GM18867 (cell line): Measurements from ENCODE around the gene VPS45.
A peak's percentile ranks its signal among the peaks of the same experiment; 100 is the strongest.

Experiments
- ATAC-seq: cut with Tn5 transposase; IDR thresholded peaks from one replicate; pipeline ENCODE4 v1.9.1; 2021; ENCODE audit warnings: mild to moderate bottlenecking, moderate library complexity; ENCODE audit not compliant: unreplicated experiment

The VPS45 gene

DNA sequence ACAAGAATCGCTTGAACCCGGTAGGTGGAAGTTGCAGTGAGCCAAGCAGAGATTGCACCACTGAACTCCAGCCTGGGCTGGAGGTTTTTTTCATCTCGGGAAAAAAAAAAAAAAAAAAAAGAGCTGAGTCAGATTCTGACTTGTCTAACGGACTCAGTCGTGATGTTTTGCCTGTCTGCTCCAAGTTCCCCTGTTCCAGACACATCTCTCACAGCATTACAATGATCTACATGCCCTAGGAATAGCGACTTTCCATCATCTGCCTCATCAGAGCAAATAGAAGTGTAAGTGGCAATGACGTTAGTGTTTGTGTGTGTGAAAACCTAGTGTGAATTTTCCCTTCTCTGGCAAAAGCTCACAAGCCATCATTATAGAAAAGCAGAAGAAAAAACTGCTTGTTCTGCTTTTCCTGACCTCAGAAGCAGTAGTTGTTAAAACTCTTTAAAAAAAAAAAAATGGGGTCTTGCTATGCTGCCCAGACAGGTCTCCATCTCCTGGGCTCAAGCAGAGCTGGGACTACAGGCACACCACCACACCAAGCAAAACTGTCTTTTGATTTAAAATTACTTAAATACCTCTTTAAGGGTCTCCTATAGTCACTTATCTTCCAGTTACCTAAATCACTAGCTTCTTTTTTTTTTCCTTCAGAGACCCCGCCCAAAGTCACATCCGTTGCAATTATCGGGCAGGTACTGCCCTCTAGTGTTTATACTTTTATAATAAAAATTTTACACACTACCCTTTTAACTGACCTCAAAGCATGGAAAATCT, 119.4 kb downstream of the VPS45 start:
- ATAC-seq = peak; percentile 53

DNA sequence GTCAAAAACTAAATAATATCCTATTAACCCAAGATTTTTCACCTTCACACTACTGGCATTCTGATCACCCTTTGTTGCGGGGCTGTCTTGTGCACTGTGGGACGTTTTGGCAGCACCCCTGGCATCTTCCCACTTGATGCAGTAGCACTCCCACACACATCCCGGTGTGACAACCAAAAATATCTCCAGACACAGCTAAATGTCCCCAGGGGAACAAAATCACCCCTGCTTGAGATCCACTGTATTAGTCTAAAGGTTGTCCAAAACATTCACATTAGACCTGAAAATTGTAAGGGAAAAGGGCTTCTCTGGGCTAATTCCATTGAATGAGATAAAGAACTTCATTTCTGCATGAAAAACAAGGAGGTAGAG, 120.0 kb downstream of the VPS45 start:
- no peak for ATAC-seq

DNA sequence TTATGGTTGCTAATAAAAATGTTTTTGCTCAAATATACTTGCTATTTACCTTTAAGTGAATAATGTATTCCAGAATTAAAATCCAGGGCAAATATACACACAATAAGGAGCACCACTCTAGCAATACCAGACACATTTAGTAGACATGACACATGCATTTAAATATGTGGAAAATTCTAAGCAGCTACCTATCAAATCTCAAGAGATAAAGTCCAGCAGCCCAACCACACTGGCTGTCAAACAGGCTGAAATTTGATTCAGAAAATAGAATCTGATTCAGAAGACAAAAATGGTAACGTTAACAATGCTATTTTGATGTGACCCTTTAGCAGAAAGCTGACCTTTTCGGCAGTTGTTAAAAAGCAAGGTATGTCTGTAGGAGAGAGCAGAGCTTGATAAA, 124.4 kb downstream of the VPS45 start:
- ATAC-seq = no peak

DNA sequence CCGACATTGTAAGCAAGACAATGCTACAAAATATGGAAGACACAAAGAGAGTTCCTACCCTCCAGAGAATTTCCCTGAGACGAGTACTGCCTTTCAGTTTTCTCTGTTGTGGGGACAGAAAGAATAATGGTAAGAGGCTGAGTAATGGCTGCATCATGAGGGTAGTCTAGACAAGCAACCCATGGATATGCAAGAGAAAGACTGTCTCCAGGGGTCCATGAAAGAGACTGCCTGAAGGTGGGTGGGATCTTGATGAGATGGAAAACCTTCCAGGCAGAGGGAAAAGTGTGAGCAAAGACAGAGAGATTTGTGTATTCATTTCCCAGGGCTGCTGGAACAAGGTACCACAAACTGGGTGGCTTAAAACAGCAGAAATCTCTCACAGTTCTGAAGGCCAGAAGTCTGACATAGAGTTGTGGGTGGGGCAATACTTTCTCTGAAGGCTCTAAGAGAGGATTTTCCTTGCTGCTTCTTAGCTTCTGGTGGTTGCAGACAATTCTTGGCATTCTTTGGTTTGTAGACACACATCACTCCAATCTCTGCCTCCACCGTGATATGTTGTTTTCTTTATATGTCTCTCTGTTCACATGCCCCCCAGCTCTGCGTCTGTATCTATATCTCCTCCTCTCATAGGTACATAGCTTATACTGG, 126.9 kb downstream of the VPS45 start:
- ATAC-seq = no peak
